CD14-positive monocyte (primary cell): Measurements from ENCODE around the gene C1QTNF8. TPM values are rescaled to one million over a fixed set of nuclear protein-coding genes. Genes with fewer than 3 reads are reported as not detected.

ENCODE experiments used
- DNase-seq, 3 donors: peaks; one replicate each; pipeline ENCODE4 v3.0.0-alpha.2; 2011 to 2022
- H2AFZ ChIP-seq: 2 replicates; pipeline ENCODE4 v1.6.0; 2012; ENCODE audit warnings: mild to moderate bottlenecking, low read depth, low read length, inconsistent platforms; ENCODE audit not compliant: insufficient read depth, poor library complexity, severe bottlenecking
- H3K27ac ChIP-seq, 2 donors: 1 replicate in 1 of 2; 2 replicates in 1 of 2; pipeline ENCODE4 v1.5.1; 2012 to 2013; ENCODE audit warnings: low read length in 2 of 2, control low read depth in 1 of 2, inconsistent platforms in 1 of 2, low read depth in 1 of 2, mild to moderate bottlenecking in 1 of 2
- H3K27me3 ChIP-seq, 2 donors: one replicate each; pipeline versions ENCODE4 v1.6.0 to v1.6.1; 2011 to 2013; ENCODE audit warnings: low read length in 2 of 2; ENCODE audit not compliant: control insufficient read depth in 2 of 2, insufficient read depth in 2 of 2
- H3K36me3 ChIP-seq, 2 donors: replicated peaks in 1 of 2; 1 replicate in 1 of 2; 2 replicates in 1 of 2; pipeline versions ENCODE4 v1.5.1 to v1.6.1; 2012 to 2013; ENCODE audit warnings: low read length in 2 of 2, control low read depth in 1 of 2, inconsistent platforms in 1 of 2, mild to moderate bottlenecking in 1 of 2; ENCODE audit not compliant: insufficient read depth in 2 of 2, control insufficient read depth in 1 of 2
- H3K4me1 ChIP-seq, 2 donors: 1 replicate in 1 of 2; 2 replicates in 1 of 2; pipeline versions ENCODE4 v1.5.1 to v1.6.1; 2012 to 2013; ENCODE audit warnings: low read length in 2 of 2, control low read depth in 1 of 2, inconsistent platforms in 1 of 2, mild to moderate bottlenecking in 1 of 2, moderate library complexity in 1 of 2; ENCODE audit not compliant: insufficient read depth in 2 of 2, control insufficient read depth in 1 of 2
- H3K4me2 ChIP-seq: replicated peaks from 2 replicates; pipeline ENCODE3; 2012; ENCODE audit warnings: low read length, moderate library complexity, mild to moderate bottlenecking; ENCODE audit not compliant: poor library complexity, severe bottlenecking; ENCODE audit errors: extremely low read depth
- H3K4me3 ChIP-seq, 3 experiments: fragments of 200-600 bp in 1 of 3; sonication (generic) in 1 of 3; replicated peaks in 1 of 3; 1 replicate in 2 of 3; 2 replicates in 1 of 3; pipeline ENCODE4 v1.5.1; 2011 to 2013; ENCODE audit warnings: low read length in 3 of 3, mild to moderate bottlenecking in 3 of 3, control low read depth in 2 of 3, low read depth in 2 of 3, inconsistent platforms in 1 of 3, moderate library complexity in 1 of 3
- H3K79me2 ChIP-seq: 2 replicates; pipeline ENCODE4 v1.6.0; 2012; ENCODE audit warnings: mild to moderate bottlenecking, control low read depth, inconsistent platforms, low read length, moderate library complexity; ENCODE audit not compliant: insufficient read depth
- H3K9ac ChIP-seq: 2 replicates; pipeline ENCODE4 v1.6.0; 2017; ENCODE audit warnings: low read length, mild to moderate bottlenecking; ENCODE audit not compliant: insufficient read depth, poor library complexity, severe bottlenecking
- H3K9me3 ChIP-seq, 2 donors: replicated peaks in 1 of 2; 1 replicate in 1 of 2; 2 replicates in 1 of 2; pipeline versions ENCODE4 v1.5.1 to v1.6.1; 2012 to 2013; ENCODE audit warnings: low read length in 2 of 2, control low read depth in 1 of 2; ENCODE audit not compliant: control insufficient read depth in 1 of 2, insufficient read depth in 1 of 2
- H4K20me1 ChIP-seq: 2 replicates; pipeline ENCODE4 v1.6.0; 2012; ENCODE audit warnings: mild to moderate bottlenecking, low read length, control low read depth, moderate library complexity; ENCODE audit not compliant: insufficient read depth
- H3K27ac Mint-ChIP-seq, 7 donors: one replicate each; pipeline ENCODE4 v1.8.0; 2020; ENCODE audit warnings: mild to moderate bottlenecking in 7 of 7, mixed read lengths in 7 of 7, moderate library complexity in 6 of 7, inconsistent platforms in 2 of 7
- H3K27me3 Mint-ChIP-seq, 3 donors: one replicate each; pipeline ENCODE4 v1.8.0; 2021 to 2022; ENCODE audit warnings: low read depth in 3 of 3, mild to moderate bottlenecking in 3 of 3, mixed read lengths in 3 of 3, moderate library complexity in 3 of 3, inconsistent platforms in 1 of 3
- H3K36me3 Mint-ChIP-seq, 2 donors: one replicate each; pipeline ENCODE4 v1.8.0; 2020; ENCODE audit warnings: mixed read lengths in 2 of 2, inconsistent platforms in 1 of 2, mild to moderate bottlenecking in 1 of 2
- H3K4me1 Mint-ChIP-seq: one replicate; pipeline ENCODE4 v1.8.0; 2020; ENCODE audit warnings: mild to moderate bottlenecking, mixed read lengths
- H3K4me3 Mint-ChIP-seq, 2 donors: one replicate each; pipeline ENCODE4 v1.8.0; 2020; ENCODE audit warnings: mild to moderate bottlenecking in 2 of 2, mixed read lengths in 2 of 2, moderate library complexity in 1 of 2
- H3K9me3 Mint-ChIP-seq, 7 donors: one replicate each; pipeline ENCODE4 v1.8.0; 2020 to 2022; ENCODE audit warnings: mixed read lengths in 7 of 7, mild to moderate bottlenecking in 6 of 7, moderate library complexity in 6 of 7, inconsistent platforms in 2 of 7
- WGBS: methylation state at CpG from one replicate; pipeline ENCODE4 v1.1.5; 2013; ENCODE audit warnings: missing lambda C conversion rate; ENCODE audit not compliant: insufficient coverage; 5-methylcytosine and 5-hydroxymethylcytosine counted together
- intact Hi-C, 2 donors: fragments of 100-400 bp; cut with micrococcal nuclease; formaldehyde crosslinking; loops; one replicate each; pipeline versions ENCODE4 v1.15.0 to v1.15.1; 2023
- polyA plus RNA-seq, 3 donors: library from polyadenylated mRNA; depleted of rRNA in 1 of 3; unstranded in 2 of 3; stranded (reverse) in 1 of 3; fragments of 300-500 nt in 2 of 3; fragments of >200 nt in 1 of 3; fragmentation: Illumina TruSeq in 2 of 3; gene quantifications; 1 replicate in 2 of 3; 2 replicates in 1 of 3; pipeline ENCODE4 v1.2.3, GENCODE V29; 2012 to 2021
- TF ChIP-seq, protein P1 (sequence below): fragments of 200-600 bp; IDR thresholded peaks from one replicate; pipeline ENCODE4 v1.8.0; 2022; ENCODE audit warnings: antibody characterized with exemption, mild to moderate bottlenecking

C1QTNF8 gene
- polyA plus RNA-seq, 3 donors: not detected

- no peaks in the 10 kb centered on the region for H3K36me3 Mint-ChIP-seq
Observed at GRCh38 chr16:1080801-1081733, 15.0 kb downstream of the C1QTNF8 start.

DNA sequence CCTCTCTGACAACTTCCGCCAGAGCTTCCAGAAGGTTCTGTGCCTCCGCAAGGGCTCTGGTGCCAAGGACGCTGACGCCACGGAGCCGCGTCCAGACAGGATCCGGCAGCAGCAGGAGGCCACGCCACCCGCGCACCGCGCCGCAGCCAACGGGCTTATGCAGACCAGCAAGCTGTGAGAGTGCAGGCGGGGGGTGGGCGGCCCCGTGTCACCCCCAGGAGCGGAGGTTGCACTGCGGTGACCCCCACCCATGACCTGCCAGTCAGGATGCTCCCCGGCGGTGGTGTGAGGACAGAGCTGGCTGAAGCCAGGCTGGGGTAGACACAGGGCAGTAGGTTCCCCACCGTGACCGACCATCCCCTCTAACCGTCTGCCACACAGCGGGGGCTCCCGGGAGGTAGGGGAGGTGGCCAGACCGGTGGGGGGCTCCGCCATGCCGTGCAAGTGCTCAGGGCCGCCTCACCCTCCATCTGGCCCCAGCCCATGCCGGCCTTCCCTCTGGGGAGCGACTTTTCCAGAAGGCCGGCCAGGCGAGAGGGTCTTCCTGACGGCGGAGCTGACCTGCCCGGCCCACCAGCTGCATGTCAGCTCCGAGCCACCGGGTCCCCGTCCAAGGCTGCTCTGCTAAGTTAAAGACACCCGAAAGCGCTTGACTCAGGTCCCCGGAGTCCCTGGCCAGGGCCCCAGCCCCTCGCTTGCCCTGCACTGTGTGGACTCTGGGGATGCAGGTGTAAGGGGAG is 16.1 kb downstream of the C1QTNF8 start:
- no peaks in the 10 kb centered on the region for H3K36me3 ChIP-seq
- peaks cover 12 to 19% of the 10 kb centered on the region in 2 donors for H3K9me3 ChIP-seq
- no peaks in the 10 kb centered on the region for H3K4me1 ChIP-seq
- no peaks in the 10 kb centered on the region for H4K20me1 ChIP-seq
- no peaks in the 10 kb centered on the region for H3K36me3 Mint-ChIP-seq
- H2AFZ ChIP-seq: no peak overlapping the region
- peaks cover 9 to 18% (median 13%) of the 10 kb centered on the region in 7 donors for H3K9me3 Mint-ChIP-seq
- peaks cover 2 to 44% (median 6%) of the 10 kb centered on the region in 3 donors for H3K27me3 Mint-ChIP-seq
- no peak for DNase-seq
- no peak overlapping the region for H3K9ac ChIP-seq
- no peak overlapping the region for H3K27ac Mint-ChIP-seq
- H3K4me1 Mint-ChIP-seq: no peaks in the 10 kb centered on the region
- no peak overlapping the region for H3K4me2 ChIP-seq
- no peaks in the 10 kb centered on the region for H3K79me2 ChIP-seq
- no peak overlapping the region for H3K4me3 ChIP-seq
- H3K27me3 ChIP-seq: peaks cover 0 to 6% of the 10 kb centered on the region in 2 donors
- no peak overlapping the region for H3K27ac ChIP-seq
- WGBS: 76% methylated on average over 37 of the region's 45 CpGs
- TF ChIP-seq, protein P1, sequence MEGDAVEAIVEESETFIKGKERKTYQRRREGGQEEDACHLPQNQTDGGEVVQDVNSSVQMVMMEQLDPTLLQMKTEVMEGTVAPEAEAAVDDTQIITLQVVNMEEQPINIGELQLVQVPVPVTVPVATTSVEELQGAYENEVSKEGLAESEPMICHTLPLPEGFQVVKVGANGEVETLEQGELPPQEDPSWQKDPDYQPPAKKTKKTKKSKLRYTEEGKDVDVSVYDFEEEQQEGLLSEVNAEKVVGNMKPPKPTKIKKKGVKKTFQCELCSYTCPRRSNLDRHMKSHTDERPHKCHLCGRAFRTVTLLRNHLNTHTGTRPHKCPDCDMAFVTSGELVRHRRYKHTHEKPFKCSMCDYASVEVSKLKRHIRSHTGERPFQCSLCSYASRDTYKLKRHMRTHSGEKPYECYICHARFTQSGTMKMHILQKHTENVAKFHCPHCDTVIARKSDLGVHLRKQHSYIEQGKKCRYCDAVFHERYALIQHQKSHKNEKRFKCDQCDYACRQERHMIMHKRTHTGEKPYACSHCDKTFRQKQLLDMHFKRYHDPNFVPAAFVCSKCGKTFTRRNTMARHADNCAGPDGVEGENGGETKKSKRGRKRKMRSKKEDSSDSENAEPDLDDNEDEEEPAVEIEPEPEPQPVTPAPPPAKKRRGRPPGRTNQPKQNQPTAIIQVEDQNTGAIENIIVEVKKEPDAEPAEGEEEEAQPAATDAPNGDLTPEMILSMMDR: no peak
- no peak overlapping the region for H3K4me3 Mint-ChIP-seq
- intact Hi-C loops: no loop called here

More at GRCh38 chr16:1080801-1081733, 15.0 kb downstream of the C1QTNF8 start:
- TF ChIP-seq, protein P1: no peak
- no peak overlapping the region for H3K4me3 Mint-ChIP-seq
- peaks cover 5 to 43% (median 6%) of the 10 kb centered on the region in 3 donors for H3K27me3 Mint-ChIP-seq
- H3K27ac Mint-ChIP-seq: no peak overlapping the region
- no peaks in the 10 kb centered on the region for H3K4me1 ChIP-seq
- H3K4me3 ChIP-seq: no peak overlapping the region
- no peaks in the 10 kb centered on the region for H3K4me1 Mint-ChIP-seq
- H3K27ac ChIP-seq: no peak overlapping the region
- H3K79me2 ChIP-seq: no peaks in the 10 kb centered on the region
- no peaks in the 10 kb centered on the region for H3K36me3 ChIP-seq
- 38% methylated on average over 41 of the region's 42 CpGs for WGBS
- no peak overlapping the region for H3K9ac ChIP-seq
- peaks cover 17 to 29% (median 23%) of the 10 kb centered on the region in 7 donors for H3K9me3 Mint-ChIP-seq
- DNase-seq: no peak
- intact Hi-C loops: no loop called here
- H3K4me2 ChIP-seq: no peak overlapping the region
- H4K20me1 ChIP-seq: no peaks in the 10 kb centered on the region
- H3K27me3 ChIP-seq: peaks cover 0 to 6% of the 10 kb centered on the region in 2 donors
- H3K9me3 ChIP-seq: peaks cover 23 to 30% of the 10 kb centered on the region in 2 donors
- no peak overlapping the region for H2AFZ ChIP-seq
